ENCODE data around the gene NKX2-2. TPM values are rescaled to one million over a fixed set of nuclear protein-coding genes. Genes with fewer than 3 reads are reported as not detected.

Gene NKX2-2
- total RNA-seq, 1 donor from 2014 or later, result not detected

- H3K4me3 ChIP-seq (ENCODE audit: low read depth, low read length), result no peak overlapping the region
- H3K27me3 ChIP-seq (ENCODE audit: control insufficient read depth, insufficient read depth, low read length), result peaks cover 98% of the 10 kb centered on the region
- H3K36me3 ChIP-seq (ENCODE audit: control insufficient read depth, insufficient read depth, low read length), result no peaks in the 10 kb centered on the region
- DNase-seq (ENCODE audit: low read depth), result no peak
- TF ChIP-seq CTCF (IDR thresholded peaks at IDR 0.05; ENCODE audit: insufficient read depth, low read length, poor library complexity, severe bottlenecking), result no peak
Measured at GRCh38 chr20:21516861-21517565, 3.1 kb upstream of the NKX2-2 start.

GRCh38 chr20:21516180-21516567, 2.3 kb upstream of the NKX2-2 start:
- no peaks in the 10 kb centered on the region for H3K36me3 ChIP-seq (ENCODE audit: control insufficient read depth, insufficient read depth, low read length)
- no peak for DNase-seq (ENCODE audit: low read depth)
- TF ChIP-seq CTCF (IDR thresholded peaks at IDR 0.05; ENCODE audit: insufficient read depth, low read length, poor library complexity, severe bottlenecking), result no peak
- H3K27me3 ChIP-seq (ENCODE audit: control insufficient read depth, insufficient read depth, low read length), result peaks cover 98% of the 10 kb centered on the region
- no peak overlapping the region for H3K4me3 ChIP-seq (ENCODE audit: low read depth, low read length)

GRCh38 chr20:21515300-21516179, 1.7 kb upstream of the NKX2-2 start:
- Histone ChIP-seq H3K27me3 (ENCODE audit: control insufficient read depth, insufficient read depth, low read length) (peaks cover 97% of the 10 kb centered on the region), H3K4me3 (ENCODE audit: low read depth, low read length) (no peak overlapping the region), H3K36me3 (ENCODE audit: control insufficient read depth, insufficient read depth, low read length) (no peaks in the 10 kb centered on the region)
- no peak for TF ChIP-seq CTCF (IDR thresholded peaks at IDR 0.05; ENCODE audit: insufficient read depth, low read length, poor library complexity, severe bottlenecking)
- DNase-seq (ENCODE audit: low read depth), result no peak

- Histone ChIP-seq H3K27me3 (ENCODE audit: control insufficient read depth, insufficient read depth, low read length) (peaks cover 97% of the 10 kb centered on the region), H3K4me3 (ENCODE audit: low read depth, low read length) (no peak overlapping the region), H3K36me3 (ENCODE audit: control insufficient read depth, insufficient read depth, low read length) (no peaks in the 10 kb centered on the region)
- no peak for DNase-seq (ENCODE audit: low read depth)
- TF ChIP-seq CTCF (IDR thresholded peaks at IDR 0.05; ENCODE audit: insufficient read depth, low read length, poor library complexity, severe bottlenecking), result no peak
Measured at GRCh38 chr20:21514553-21515251, 838 bp upstream of the NKX2-2 start.

GRCh38 chr20:21513181-21513663, 642 bp downstream of the NKX2-2 start:
- TF ChIP-seq CTCF (IDR thresholded peaks at IDR 0.05; ENCODE audit: insufficient read depth, low read length, poor library complexity, severe bottlenecking), result no peak
- Histone ChIP-seq H3K36me3 (ENCODE audit: control insufficient read depth, insufficient read depth, low read length) (no peaks in the 10 kb centered on the region), H3K27me3 (ENCODE audit: control insufficient read depth, insufficient read depth, low read length) (peaks cover 96% of the 10 kb centered on the region), H3K4me3 (ENCODE audit: low read depth, low read length) (no peak overlapping the region)
- DNase-seq (ENCODE audit: low read depth), result no peak

Measured in kidney epithelial cell (primary cell).